ENCODE data around the gene TEAD1. TPM values are rescaled to one million over a fixed set of nuclear protein-coding genes. Genes with fewer than 3 reads are reported as not detected.

TEAD1 gene
- total RNA-seq, 1 donor from 2014 or later: 88.1 TPM

DNA sequence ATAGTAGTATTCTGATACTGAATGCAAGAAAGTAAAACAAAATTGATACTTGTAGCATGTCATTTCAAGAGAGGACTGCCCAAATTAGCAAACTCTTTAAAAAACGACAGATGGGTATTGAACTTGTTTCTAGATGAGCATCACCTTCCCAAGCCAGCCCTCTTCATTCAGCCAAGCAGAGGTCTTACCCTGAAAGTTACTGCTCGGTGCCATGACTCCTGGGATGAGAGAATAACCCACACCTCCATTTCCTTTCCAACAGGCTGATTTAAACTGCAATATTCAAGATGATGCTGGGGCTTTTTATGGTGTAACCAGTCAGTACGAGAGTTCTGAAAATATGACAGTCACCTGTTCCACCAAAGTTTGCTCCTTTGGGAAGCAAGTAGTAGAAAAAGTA lies 250.4 kb downstream of the TEAD1 start:
- Histone ChIP-seq H3K27me3 (ENCODE audit: control insufficient read depth, insufficient read depth, low read length) (no peaks in the 10 kb centered on the region), H3K4me3 (ENCODE audit: low read depth, low read length) (no peak overlapping the region), H3K36me3 (ENCODE audit: control insufficient read depth, insufficient read depth, low read length) (no peaks in the 10 kb centered on the region)
- DNase-seq (ENCODE audit: low read depth): no peak
- TF ChIP-seq, protein P1, sequence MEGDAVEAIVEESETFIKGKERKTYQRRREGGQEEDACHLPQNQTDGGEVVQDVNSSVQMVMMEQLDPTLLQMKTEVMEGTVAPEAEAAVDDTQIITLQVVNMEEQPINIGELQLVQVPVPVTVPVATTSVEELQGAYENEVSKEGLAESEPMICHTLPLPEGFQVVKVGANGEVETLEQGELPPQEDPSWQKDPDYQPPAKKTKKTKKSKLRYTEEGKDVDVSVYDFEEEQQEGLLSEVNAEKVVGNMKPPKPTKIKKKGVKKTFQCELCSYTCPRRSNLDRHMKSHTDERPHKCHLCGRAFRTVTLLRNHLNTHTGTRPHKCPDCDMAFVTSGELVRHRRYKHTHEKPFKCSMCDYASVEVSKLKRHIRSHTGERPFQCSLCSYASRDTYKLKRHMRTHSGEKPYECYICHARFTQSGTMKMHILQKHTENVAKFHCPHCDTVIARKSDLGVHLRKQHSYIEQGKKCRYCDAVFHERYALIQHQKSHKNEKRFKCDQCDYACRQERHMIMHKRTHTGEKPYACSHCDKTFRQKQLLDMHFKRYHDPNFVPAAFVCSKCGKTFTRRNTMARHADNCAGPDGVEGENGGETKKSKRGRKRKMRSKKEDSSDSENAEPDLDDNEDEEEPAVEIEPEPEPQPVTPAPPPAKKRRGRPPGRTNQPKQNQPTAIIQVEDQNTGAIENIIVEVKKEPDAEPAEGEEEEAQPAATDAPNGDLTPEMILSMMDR (IDR thresholded peaks at IDR 0.05; ENCODE audit: insufficient read depth, low read length, poor library complexity, severe bottlenecking): no peak

DNA sequence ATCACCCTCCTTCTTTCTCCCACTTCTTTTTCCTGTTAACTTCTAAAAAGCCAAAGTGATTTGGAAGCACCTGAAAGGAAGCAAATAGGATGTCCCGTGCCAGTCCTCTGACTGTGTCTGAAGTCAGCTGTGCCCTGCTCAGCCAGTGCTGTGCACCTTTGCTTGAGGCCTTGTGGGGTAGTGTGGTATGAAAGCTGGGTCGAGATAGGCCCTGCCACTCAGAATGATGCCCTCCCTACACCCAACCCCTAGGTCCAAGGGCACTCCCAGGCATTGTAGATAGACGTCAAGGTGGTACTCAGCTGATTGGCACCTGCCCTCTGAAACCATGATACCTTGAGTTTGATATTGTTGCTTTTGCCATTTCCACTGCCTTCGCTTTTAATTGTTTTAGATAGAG lies 251.3 kb downstream of the TEAD1 start:
- H3K36me3 ChIP-seq (ENCODE audit: control insufficient read depth, insufficient read depth, low read length): no peaks in the 10 kb centered on the region

DNA sequence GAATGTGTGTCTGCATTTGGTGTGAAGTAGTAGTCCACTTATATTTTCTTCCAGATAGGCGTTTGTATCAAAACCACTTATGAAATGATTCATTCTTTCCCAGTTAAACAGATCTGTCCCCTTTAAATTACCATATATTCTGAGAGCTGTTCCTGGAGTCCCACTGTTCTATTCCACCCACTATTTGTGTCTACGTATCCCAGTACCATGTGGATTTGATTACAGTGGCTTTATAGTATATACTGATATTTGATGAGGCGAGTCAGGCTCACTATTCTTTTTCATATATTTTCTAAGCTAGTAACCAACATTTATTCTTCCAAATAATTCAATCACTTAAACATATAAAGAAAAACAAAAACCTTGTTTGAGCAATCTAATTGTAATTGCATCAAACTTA lies 253.0 kb downstream of the TEAD1 start:
- TF ChIP-seq, protein P1 (IDR thresholded peaks at IDR 0.05; ENCODE audit: insufficient read depth, low read length, poor library complexity, severe bottlenecking): no peak
- no peak for DNase-seq (ENCODE audit: low read depth)
- Histone ChIP-seq H3K36me3 (ENCODE audit: control insufficient read depth, insufficient read depth, low read length) (no peaks in the 10 kb centered on the region), H3K27me3 (ENCODE audit: control insufficient read depth, insufficient read depth, low read length) (no peaks in the 10 kb centered on the region), H3K4me3 (ENCODE audit: low read depth, low read length) (no peak overlapping the region)

More for the DNA sequence above, 251.3 kb downstream of the TEAD1 start:
- H3K27me3 ChIP-seq (ENCODE audit: control insufficient read depth, insufficient read depth, low read length): no peaks in the 10 kb centered on the region
- no peak for DNase-seq (ENCODE audit: low read depth)
- H3K4me3 ChIP-seq (ENCODE audit: low read depth, low read length): no peak overlapping the region
- TF ChIP-seq, protein P1 (IDR thresholded peaks at IDR 0.05; ENCODE audit: insufficient read depth, low read length, poor library complexity, severe bottlenecking): no peak

DNA sequence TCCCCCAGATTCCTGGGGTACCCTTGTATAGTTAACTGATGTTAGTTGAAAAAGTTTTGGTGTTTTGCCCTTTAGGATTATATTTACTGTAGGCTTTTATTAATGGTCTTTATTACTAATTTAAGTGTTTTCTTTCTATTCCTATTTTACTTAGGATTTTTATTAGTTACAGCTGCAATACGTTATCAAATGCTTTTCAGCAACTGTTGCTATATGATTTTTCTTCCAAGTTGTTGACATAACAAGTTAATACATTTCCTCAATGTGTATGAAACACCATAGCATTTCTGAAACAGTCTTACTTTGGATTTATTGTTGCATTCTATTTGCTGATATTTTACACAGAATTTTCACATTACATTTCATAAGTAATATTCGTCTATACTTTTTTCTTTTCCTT lies 253.7 kb downstream of the TEAD1 start:
- Histone ChIP-seq H3K36me3 (ENCODE audit: control insufficient read depth, insufficient read depth, low read length) (no peaks in the 10 kb centered on the region), H3K4me3 (ENCODE audit: low read depth, low read length) (no peak overlapping the region), H3K27me3 (ENCODE audit: control insufficient read depth, insufficient read depth, low read length) (no peaks in the 10 kb centered on the region)
- TF ChIP-seq, protein P1 (IDR thresholded peaks at IDR 0.05; ENCODE audit: insufficient read depth, low read length, poor library complexity, severe bottlenecking): no peak
- no peak for DNase-seq (ENCODE audit: low read depth)

DNA sequence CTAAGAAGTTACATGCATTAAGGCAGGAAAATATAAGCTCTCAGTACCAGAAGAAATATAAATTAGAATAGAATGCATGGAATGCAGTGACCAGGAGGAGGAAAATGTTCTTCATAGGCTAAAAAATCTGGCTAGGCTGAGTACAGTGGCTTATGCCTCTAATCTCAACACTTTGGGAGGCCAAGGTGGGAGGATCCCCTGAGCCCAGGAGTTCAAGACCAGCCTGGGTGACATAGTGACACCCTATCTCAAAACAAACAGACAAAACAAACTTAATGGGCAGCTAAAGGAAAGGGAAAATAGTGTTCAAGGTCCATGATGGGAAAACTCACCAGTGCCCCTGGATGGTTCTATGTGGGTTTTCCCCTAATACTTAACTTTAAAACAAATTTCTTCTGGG lies 256.6 kb downstream of the TEAD1 start:
- no peaks in the 10 kb centered on the region for H3K27me3 ChIP-seq (ENCODE audit: control insufficient read depth, insufficient read depth, low read length)
- H3K4me3 ChIP-seq (ENCODE audit: low read depth, low read length): no peak overlapping the region
- no peaks in the 10 kb centered on the region for H3K36me3 ChIP-seq (ENCODE audit: control insufficient read depth, insufficient read depth, low read length)
- DNase-seq (ENCODE audit: low read depth): no peak
- TF ChIP-seq, protein P1 (IDR thresholded peaks at IDR 0.05; ENCODE audit: insufficient read depth, low read length, poor library complexity, severe bottlenecking): no peak

DNA sequence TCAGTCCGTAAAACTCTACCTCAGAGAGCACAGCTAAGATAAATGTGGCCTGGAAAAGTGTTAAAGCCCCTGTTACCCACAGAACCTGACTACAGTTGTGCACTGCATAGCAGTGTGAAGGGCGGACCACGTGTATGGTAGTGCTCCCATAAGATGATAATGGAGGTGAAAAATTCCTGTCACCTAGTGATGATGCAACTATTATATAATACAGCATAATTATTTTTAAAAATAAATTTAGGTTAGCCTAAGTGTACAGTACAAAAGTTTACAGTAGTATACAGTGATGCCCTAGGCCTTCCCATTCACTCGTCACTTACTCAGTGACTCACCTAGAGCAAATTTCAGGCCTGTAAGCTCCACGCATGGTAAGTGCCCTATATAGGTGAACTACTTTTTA lies 258.3 kb downstream of the TEAD1 start:
- no peaks in the 10 kb centered on the region for H3K36me3 ChIP-seq (ENCODE audit: control insufficient read depth, insufficient read depth, low read length)
- H3K27me3 ChIP-seq (ENCODE audit: control insufficient read depth, insufficient read depth, low read length): no peaks in the 10 kb centered on the region
- DNase-seq (ENCODE audit: low read depth): no peak
- H3K4me3 ChIP-seq (ENCODE audit: low read depth, low read length): no peak overlapping the region
- TF ChIP-seq, protein P1 (IDR thresholded peaks at IDR 0.05; ENCODE audit: insufficient read depth, low read length, poor library complexity, severe bottlenecking): no peak
